ENCODE data around the gene BCAS3. TPM values are rescaled to one million over a fixed set of nuclear protein-coding genes. Genes with fewer than 3 reads are reported as not detected.
"Not testable (repeated sequence)": the region's sequence is repeated elsewhere in the genome, so short reads cannot be mapped to it uniquely, and the experiment has no call there.

Gene BCAS3
- total RNA-seq, 1 donor from 2014 or later = 35.7 TPM

DNA sequence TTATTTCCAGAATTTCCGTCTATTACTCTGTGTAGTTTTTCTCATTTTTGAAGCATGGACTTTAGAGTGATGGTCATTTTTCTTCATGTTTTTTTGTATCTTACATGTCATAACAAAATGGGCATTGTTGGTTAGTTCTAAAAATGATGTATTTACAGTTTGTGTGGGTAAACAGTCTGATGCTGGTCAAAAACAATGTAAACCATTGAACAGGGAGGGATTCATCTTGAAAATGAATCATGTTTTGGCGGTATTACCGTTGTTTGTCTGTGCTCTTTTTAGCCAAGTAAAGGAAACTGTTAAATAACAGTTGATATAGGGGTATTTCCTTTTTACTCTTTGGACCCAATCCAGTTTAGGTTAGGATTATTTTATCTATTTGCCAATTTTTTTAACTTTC is 315.8 kb downstream of the BCAS3 start:
- Mint-ChIP-seq H3K27me3 (ENCODE audit: unreplicated experiment) (no peaks in the 10 kb centered on the region), H3K9me3 (ENCODE audit: unreplicated experiment) (no peaks in the 10 kb centered on the region), H3K36me3 (ENCODE audit: unreplicated experiment) (peaks cover 4% of the 10 kb centered on the region), H3K27ac (ENCODE audit: unreplicated experiment) (no peak overlapping the region), H3K4me3 (ENCODE audit: unreplicated experiment) (no peak overlapping the region), H3K4me1 (ENCODE audit: unreplicated experiment) (no peaks in the 10 kb centered on the region)
- no peak for TF ChIP-seq CTCF (IDR thresholded peaks at IDR 0.05)
- DNase-seq (ENCODE audit: extremely low spot score, unreplicated experiment) = no peak

DNA sequence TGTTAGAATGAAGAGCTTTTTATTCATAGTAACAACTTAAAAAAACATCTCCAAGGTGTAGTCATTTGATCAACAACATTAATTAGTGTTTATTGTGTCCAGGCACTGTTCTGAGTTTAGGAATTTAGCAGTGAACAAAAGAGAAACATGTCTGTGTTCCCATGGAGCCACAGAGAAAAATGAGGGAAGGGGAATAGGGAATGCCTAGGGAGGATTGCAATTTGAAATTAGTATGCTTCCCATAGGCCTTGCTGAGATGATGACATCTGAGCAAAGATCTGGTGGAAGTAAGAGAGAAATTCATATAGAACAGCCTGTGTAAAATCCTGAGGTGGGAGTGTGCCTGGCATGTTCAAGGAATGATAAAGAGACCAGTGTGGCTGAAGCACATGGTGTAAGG is 318.0 kb downstream of the BCAS3 start:
- H3K36me3 Mint-ChIP-seq (ENCODE audit: unreplicated experiment) = peaks cover 4% of the 10 kb centered on the region
- DNase-seq (ENCODE audit: extremely low spot score, unreplicated experiment) = no peak
- no peak for TF ChIP-seq CTCF (IDR thresholded peaks at IDR 0.05)
- H3K4me3 Mint-ChIP-seq (ENCODE audit: unreplicated experiment) = no peak overlapping the region
- no peaks in the 10 kb centered on the region for H3K9me3 Mint-ChIP-seq (ENCODE audit: unreplicated experiment)
- no peak overlapping the region for H3K27ac Mint-ChIP-seq (ENCODE audit: unreplicated experiment)
- no peaks in the 10 kb centered on the region for H3K27me3 Mint-ChIP-seq (ENCODE audit: unreplicated experiment)
- H3K4me1 Mint-ChIP-seq (ENCODE audit: unreplicated experiment) = no peaks in the 10 kb centered on the region

DNA sequence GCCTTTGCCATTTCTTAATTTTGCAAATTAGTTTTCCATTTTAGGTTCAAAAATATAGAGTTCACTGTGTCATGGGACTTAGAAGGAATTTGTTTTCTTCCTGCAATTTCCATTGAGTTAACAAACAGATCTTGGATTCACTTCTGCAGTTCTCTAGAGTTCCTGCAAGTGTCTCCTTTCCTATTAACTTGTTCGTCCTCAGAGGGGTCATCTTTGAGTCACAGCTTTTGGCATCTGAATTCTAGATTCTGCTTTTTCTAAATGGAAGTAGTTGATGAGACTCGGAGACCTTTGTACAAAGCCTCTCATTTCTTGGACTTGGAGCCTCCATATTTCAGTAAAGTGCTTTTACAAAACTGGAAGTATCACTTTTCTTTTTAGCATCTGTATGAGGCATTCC is 323.3 kb downstream of the BCAS3 start:
- no peak for DNase-seq (ENCODE audit: extremely low spot score, unreplicated experiment)
- Mint-ChIP-seq H3K9me3 (ENCODE audit: unreplicated experiment) (no peaks in the 10 kb centered on the region), H3K4me1 (ENCODE audit: unreplicated experiment) (peaks cover 12% of the 10 kb centered on the region), H3K36me3 (ENCODE audit: unreplicated experiment) (peaks cover 2% of the 10 kb centered on the region), H3K4me3 (ENCODE audit: unreplicated experiment) (no peak overlapping the region), H3K27me3 (ENCODE audit: unreplicated experiment) (no peaks in the 10 kb centered on the region), H3K27ac (ENCODE audit: unreplicated experiment) (no peak overlapping the region)
- peak; percentile 47 for TF ChIP-seq CTCF (IDR thresholded peaks at IDR 0.05)

- H3K27ac Mint-ChIP-seq (ENCODE audit: unreplicated experiment) = no peak overlapping the region
- no peaks in the 10 kb centered on the region for H3K9me3 Mint-ChIP-seq (ENCODE audit: unreplicated experiment)
- DNase-seq (ENCODE audit: extremely low spot score, unreplicated experiment) = no peak
- H3K4me3 Mint-ChIP-seq (ENCODE audit: unreplicated experiment) = no peak overlapping the region
- peaks cover 2% of the 10 kb centered on the region for H3K36me3 Mint-ChIP-seq (ENCODE audit: unreplicated experiment)
- TF ChIP-seq CTCF (IDR thresholded peaks at IDR 0.05) = peak; percentile 69
- H3K4me1 Mint-ChIP-seq (ENCODE audit: unreplicated experiment) = peaks cover 18% of the 10 kb centered on the region
- H3K27me3 Mint-ChIP-seq (ENCODE audit: unreplicated experiment) = no peaks in the 10 kb centered on the region
Measured at GRCh38 chr17:61002316-61002736, 324.7 kb downstream of the BCAS3 start.

DNA sequence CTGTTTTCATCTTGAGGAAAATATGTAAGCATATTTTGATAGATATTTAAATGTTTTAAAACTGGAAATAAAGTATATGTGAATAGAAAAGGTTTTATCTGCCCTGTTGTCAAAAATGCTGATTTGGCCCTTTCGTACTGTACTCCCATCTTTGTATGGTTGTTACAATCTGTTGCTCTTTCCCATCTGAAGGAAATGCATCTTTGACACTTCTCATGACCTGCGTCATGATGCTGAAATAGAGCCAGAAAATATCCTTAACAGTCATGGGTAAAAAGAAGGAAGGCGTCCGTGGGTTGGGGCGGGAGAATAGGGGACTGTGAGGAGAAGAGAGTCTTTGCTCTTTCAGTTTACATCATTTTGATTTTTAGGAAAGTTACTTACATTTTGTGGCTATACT is 327.7 kb downstream of the BCAS3 start:
- no peak for TF ChIP-seq CTCF (IDR thresholded peaks at IDR 0.05)

GRCh38 chr17:61005958-61006357 is 328.3 kb downstream of the BCAS3 start:
- not testable (repeated sequence) for H3K27ac Mint-ChIP-seq (ENCODE audit: unreplicated experiment); H3K9me3 Mint-ChIP-seq (ENCODE audit: unreplicated experiment); H3K4me3 Mint-ChIP-seq (ENCODE audit: unreplicated experiment); DNase-seq (ENCODE audit: extremely low spot score, unreplicated experiment); H3K27me3 Mint-ChIP-seq (ENCODE audit: unreplicated experiment); H3K36me3 Mint-ChIP-seq (ENCODE audit: unreplicated experiment)
- peaks cover 44% of the 10 kb centered on the region for H3K4me1 Mint-ChIP-seq (ENCODE audit: unreplicated experiment)

More for the DNA sequence above, 327.7 kb downstream of the BCAS3 start:
- DNase-seq (ENCODE audit: extremely low spot score, unreplicated experiment) = no peak
- H3K27me3 Mint-ChIP-seq (ENCODE audit: unreplicated experiment) = no peaks in the 10 kb centered on the region
- H3K4me3 Mint-ChIP-seq (ENCODE audit: unreplicated experiment) = no peak overlapping the region
- H3K36me3 Mint-ChIP-seq (ENCODE audit: unreplicated experiment) = peaks cover 2% of the 10 kb centered on the region
- no peaks in the 10 kb centered on the region for H3K9me3 Mint-ChIP-seq (ENCODE audit: unreplicated experiment)
- H3K27ac Mint-ChIP-seq (ENCODE audit: unreplicated experiment) = no peak overlapping the region
- H3K4me1 Mint-ChIP-seq (ENCODE audit: unreplicated experiment) = peaks cover 44% of the 10 kb centered on the region
